NCI-H2171 (cell line): ENCODE measurements around the gene DAAM2.

ENCODE experiments used
- DNase-seq: peaks from one replicate; lab custom pipeline; 2025; lab: John Stamatoyannopoulos, UW

Gene DAAM2

GRCh38 chr6:39819228-39819627, 27.1 kb downstream of the DAAM2 start:
- no peak for DNase-seq

GRCh38 chr6:39819676-39820075, 27.5 kb downstream of the DAAM2 start:
- no peak for DNase-seq

- DNase-seq, result no peak
These were observed 28.4 kb downstream of the DAAM2 start for GRCh38 chr6:39820553-39820952.

GRCh38 chr6:39821046-39821740, 29.0 kb downstream of the DAAM2 start:
- DNase-seq, result no peak

- DNase-seq, result no peak
These were observed 29.8 kb downstream of the DAAM2 start for GRCh38 chr6:39821742-39822532.

- DNase-seq, result no peak
These were observed 31.0 kb downstream of the DAAM2 start for GRCh38 chr6:39822846-39823815.

GRCh38 chr6:39824030-39824926, 32.1 kb downstream of the DAAM2 start:
- no peak for DNase-seq

- DNase-seq, result no peak
These were observed 37.2 kb downstream of the DAAM2 start for GRCh38 chr6:39829331-39829730.

- DNase-seq, result no peak
These were observed 38.3 kb downstream of the DAAM2 start for GRCh38 chr6:39830444-39830843.

- DNase-seq, result no peak
These were observed 39.5 kb downstream of the DAAM2 start for GRCh38 chr6:39831701-39832100.

- no peak for DNase-seq
These were observed 42.1 kb downstream of the DAAM2 start for GRCh38 chr6:39834278-39834677.

- no peak for DNase-seq
These were observed 42.7 kb downstream of the DAAM2 start for GRCh38 chr6:39834866-39835265.

- DNase-seq, result no peak
These were observed 43.7 kb downstream of the DAAM2 start for GRCh38 chr6:39835821-39836295.

- DNase-seq, result no peak
These were observed 44.4 kb downstream of the DAAM2 start for GRCh38 chr6:39836606-39837005.

- DNase-seq, result no peak
These were observed 47.3 kb downstream of the DAAM2 start for GRCh38 chr6:39839445-39839844.

GRCh38 chr6:39840781-39841180, 48.6 kb downstream of the DAAM2 start:
- no peak for DNase-seq

GRCh38 chr6:39841291-39841690, 49.1 kb downstream of the DAAM2 start:
- no peak for DNase-seq

- DNase-seq, result no peak
These were observed 49.7 kb downstream of the DAAM2 start for GRCh38 chr6:39841923-39842322.

- no peak for DNase-seq
These were observed 51.3 kb downstream of the DAAM2 start for GRCh38 chr6:39843305-39844020.

- DNase-seq, result no peak
These were observed 52.7 kb downstream of the DAAM2 start for GRCh38 chr6:39844866-39845265.

- no peak for DNase-seq
These were observed 55.0 kb downstream of the DAAM2 start for GRCh38 chr6:39847221-39847620.
